ENCODE results near the gene GFRA1.

GFRA1 gene

DNA sequence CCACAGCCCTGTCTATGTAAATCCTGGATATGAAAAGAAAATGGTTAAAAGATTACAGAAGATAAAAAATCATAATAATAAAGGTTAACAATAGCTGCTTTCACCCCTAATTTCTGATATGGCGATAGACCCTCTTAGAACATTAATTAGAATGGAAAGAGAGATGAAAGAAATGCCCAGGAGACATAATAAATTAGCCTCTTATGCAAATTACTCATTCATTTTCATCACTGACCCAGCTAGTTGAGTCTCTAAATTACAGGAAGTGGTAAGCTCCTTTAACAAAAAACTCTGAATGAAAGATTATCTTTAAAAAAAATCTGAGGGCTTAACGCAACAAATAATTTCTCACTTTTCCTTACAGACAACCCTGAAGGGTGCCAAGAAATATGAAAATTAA lies 12.4 kb downstream of the GFRA1 start:
- no peak overlapping the region for H3K4me2 ChIP-seq (ENCODE audit: low read depth, low read length, poor library complexity, severe bottlenecking)
- no peaks in the 10 kb centered on the region for H3F3A ChIP-seq (ENCODE audit: insufficient read depth)
- no peaks in the 10 kb centered on the region for H3K27me3 ChIP-seq (ENCODE audit: low read length)
- H3K36me3 ChIP-seq (ENCODE audit: low read length), result no peaks in the 10 kb centered on the region
- no peaks in the 10 kb centered on the region for H3K79me2 ChIP-seq (ENCODE audit: insufficient read depth, low read length)
- no peaks in the 10 kb centered on the region for H4K20me1 ChIP-seq (ENCODE audit: low read depth, low read length)
- no peak for TF ChIP-seq EZH2phosphoT487 (conservative IDR thresholded peaks at IDR 0.05; ENCODE audit: low read length)
- no peak overlapping the region for H3K9ac ChIP-seq (ENCODE audit: low read length)
- H3K9me3 ChIP-seq (ENCODE audit: insufficient read depth, low read length), result no peaks in the 10 kb centered on the region
- no peaks in the 10 kb centered on the region for H3K9me2 ChIP-seq (replicated peaks; ENCODE audit: insufficient read depth, low read length)
- no peak overlapping the region for H2AFZ ChIP-seq (ENCODE audit: low read depth, low read length, severe bottlenecking)
- no peak overlapping the region for H3K4me3 ChIP-seq (ENCODE audit: insufficient read depth, low read length, poor library complexity, severe bottlenecking)
- no peak overlapping the region for H3K27ac ChIP-seq (ENCODE audit: low read depth, low read length)

GRCh38 chr10:116259638-116260037 lies 13.4 kb downstream of the GFRA1 start:
- no peak overlapping the region for H3K4me3 ChIP-seq (ENCODE audit: insufficient read depth, low read length, poor library complexity, severe bottlenecking)
- H4K20me1 ChIP-seq (ENCODE audit: low read depth, low read length), result no peaks in the 10 kb centered on the region
- no peak overlapping the region for H3K4me2 ChIP-seq (ENCODE audit: low read depth, low read length, poor library complexity, severe bottlenecking)
- no peaks in the 10 kb centered on the region for H3F3A ChIP-seq (ENCODE audit: insufficient read depth)
- no peak for TF ChIP-seq CTCF (IDR thresholded peaks at IDR 0.05; ENCODE audit: insufficient read depth, low read length, poor library complexity, severe bottlenecking)
- no peak for TF ChIP-seq EZH2phosphoT487 (conservative IDR thresholded peaks at IDR 0.05; ENCODE audit: low read length)
- H3K36me3 ChIP-seq (ENCODE audit: low read length), result no peaks in the 10 kb centered on the region
- no peak overlapping the region for H3K27ac ChIP-seq (ENCODE audit: low read depth, low read length)
- no peak overlapping the region for H2AFZ ChIP-seq (ENCODE audit: low read depth, low read length, severe bottlenecking)
- H3K79me2 ChIP-seq (ENCODE audit: insufficient read depth, low read length), result no peaks in the 10 kb centered on the region
- no peaks in the 10 kb centered on the region for H3K9me2 ChIP-seq (replicated peaks; ENCODE audit: insufficient read depth, low read length)
- no peaks in the 10 kb centered on the region for H3K27me3 ChIP-seq (ENCODE audit: low read length)
- H3K9me3 ChIP-seq (ENCODE audit: insufficient read depth, low read length), result no peaks in the 10 kb centered on the region
- no peak overlapping the region for H3K9ac ChIP-seq (ENCODE audit: low read length)

- no peaks in the 10 kb centered on the region for H3K79me2 ChIP-seq (ENCODE audit: insufficient read depth, low read length)
- H3K27me3 ChIP-seq (ENCODE audit: low read length), result no peaks in the 10 kb centered on the region
- H3F3A ChIP-seq (ENCODE audit: insufficient read depth), result no peaks in the 10 kb centered on the region
- H4K20me1 ChIP-seq (ENCODE audit: low read depth, low read length), result no peaks in the 10 kb centered on the region
- no peak overlapping the region for H3K4me3 ChIP-seq (ENCODE audit: insufficient read depth, low read length, poor library complexity, severe bottlenecking)
- H3K9me3 ChIP-seq (ENCODE audit: insufficient read depth, low read length), result no peaks in the 10 kb centered on the region
- no peaks in the 10 kb centered on the region for H3K36me3 ChIP-seq (ENCODE audit: low read length)
- no peak overlapping the region for H3K27ac ChIP-seq (ENCODE audit: low read depth, low read length)
- no peaks in the 10 kb centered on the region for H3K9me2 ChIP-seq (replicated peaks; ENCODE audit: insufficient read depth, low read length)
- H2AFZ ChIP-seq (ENCODE audit: low read depth, low read length, severe bottlenecking), result no peak overlapping the region
- TF ChIP-seq EZH2phosphoT487 (conservative IDR thresholded peaks at IDR 0.05; ENCODE audit: low read length) (no peak), CTCF (IDR thresholded peaks at IDR 0.05; ENCODE audit: insufficient read depth, low read length, poor library complexity, severe bottlenecking) (no peak)
- H3K4me2 ChIP-seq (ENCODE audit: low read depth, low read length, poor library complexity, severe bottlenecking), result no peak overlapping the region
- H3K9ac ChIP-seq (ENCODE audit: low read length), result no peak overlapping the region
Measured at GRCh38 chr10:116257785-116258184, 15.2 kb downstream of the GFRA1 start.

DNA sequence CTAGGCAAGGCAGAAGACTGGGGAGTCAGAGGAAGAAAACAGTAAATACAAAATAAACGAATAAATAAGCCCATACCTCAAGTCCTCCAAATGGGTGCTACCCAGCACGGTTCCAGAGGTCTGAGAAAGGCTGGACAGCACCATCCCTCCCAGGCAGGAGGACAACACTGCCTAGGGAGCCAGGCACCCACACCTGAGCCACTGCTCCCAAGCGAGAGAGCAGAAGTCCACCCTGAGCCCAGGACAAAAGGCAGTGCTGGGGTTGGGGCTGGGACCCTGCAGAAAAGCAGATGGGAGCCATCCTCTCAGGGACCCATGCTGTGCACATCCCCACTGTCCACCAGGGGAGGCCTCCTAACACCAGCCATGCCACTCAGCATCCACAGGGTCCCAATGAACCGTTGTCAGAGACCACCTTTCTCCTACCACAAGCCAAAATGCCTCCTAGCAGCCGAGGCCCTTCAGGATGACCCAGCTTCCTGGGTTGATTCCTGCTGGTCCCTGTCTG lies 16.2 kb downstream of the GFRA1 start:
- no peak overlapping the region for H3K4me2 ChIP-seq (ENCODE audit: low read depth, low read length, poor library complexity, severe bottlenecking)
- H3K27ac ChIP-seq (ENCODE audit: low read depth, low read length), result no peak overlapping the region
- H3K4me3 ChIP-seq (ENCODE audit: insufficient read depth, low read length, poor library complexity, severe bottlenecking), result no peak overlapping the region
- H2AFZ ChIP-seq (ENCODE audit: low read depth, low read length, severe bottlenecking), result no peak overlapping the region
- no peaks in the 10 kb centered on the region for H3K79me2 ChIP-seq (ENCODE audit: insufficient read depth, low read length)
- H3K9ac ChIP-seq (ENCODE audit: low read length), result no peak overlapping the region
- no peak for TF ChIP-seq EZH2phosphoT487 (conservative IDR thresholded peaks at IDR 0.05; ENCODE audit: low read length)
- no peak for TF ChIP-seq CTCF (IDR thresholded peaks at IDR 0.05; ENCODE audit: insufficient read depth, low read length, poor library complexity, severe bottlenecking)
- H4K20me1 ChIP-seq (ENCODE audit: low read depth, low read length), result no peaks in the 10 kb centered on the region
- no peaks in the 10 kb centered on the region for H3F3A ChIP-seq (ENCODE audit: insufficient read depth)
- H3K27me3 ChIP-seq (ENCODE audit: low read length), result no peaks in the 10 kb centered on the region
- no peaks in the 10 kb centered on the region for H3K9me3 ChIP-seq (ENCODE audit: insufficient read depth, low read length)
- H3K36me3 ChIP-seq (ENCODE audit: low read length), result no peaks in the 10 kb centered on the region
- no peaks in the 10 kb centered on the region for H3K9me2 ChIP-seq (replicated peaks; ENCODE audit: insufficient read depth, low read length)
